ENCODE data around the gene UBA3.

UBA3 gene

DNA sequence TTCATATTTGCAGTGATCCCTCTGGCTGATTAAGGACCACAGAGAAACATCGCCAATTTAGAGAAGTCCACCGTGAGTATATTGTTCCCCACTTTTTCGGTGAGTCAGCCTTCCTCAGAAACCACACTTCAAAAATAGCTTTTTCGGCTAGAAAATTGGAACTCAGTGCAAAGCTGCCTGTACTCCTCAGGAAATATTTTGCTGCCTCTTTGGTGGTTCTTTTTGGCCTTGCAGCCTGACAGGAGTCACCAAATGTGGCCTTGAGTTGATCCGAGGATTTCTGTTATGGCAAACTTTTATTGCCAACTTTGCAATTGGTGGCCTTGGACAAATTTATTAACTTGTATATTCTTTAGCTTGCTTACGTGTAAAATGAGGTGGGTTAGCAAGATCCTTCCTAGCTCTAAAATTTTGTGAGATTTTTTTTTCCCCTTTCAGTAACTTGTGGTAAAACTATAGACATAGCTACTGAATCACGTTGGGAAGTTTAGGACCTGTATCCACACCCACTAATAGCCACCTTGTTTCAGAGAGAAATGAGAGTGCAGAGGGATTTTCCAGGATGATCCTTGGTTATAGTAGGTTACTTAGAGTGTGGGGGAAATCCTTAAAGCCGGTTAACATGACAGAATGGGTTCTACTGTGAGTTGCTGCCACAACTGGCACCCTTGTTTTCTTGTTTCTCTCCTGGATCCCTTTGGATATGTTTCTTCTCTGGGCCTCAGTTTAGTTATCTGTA lies 14.5 kb upstream of the UBA3 start:
- no peak for FAIRE-seq
- DNase-seq (ENCODE audit: insufficient read length, low spot score): no peak
- no peak for TF ChIP-seq PAX5 (IDR thresholded peaks at IDR 0.05; ENCODE audit: insufficient read depth, low read length, severe bottlenecking)
- peak; percentile 48 for TF ChIP-seq SPI1 (IDR thresholded peaks at IDR 0.05; ENCODE audit: low read depth, low read length)
- no peak for TF ChIP-seq POLR2A (IDR thresholded peaks at IDR 0.05; ENCODE audit: low read depth, low read length)

DNA sequence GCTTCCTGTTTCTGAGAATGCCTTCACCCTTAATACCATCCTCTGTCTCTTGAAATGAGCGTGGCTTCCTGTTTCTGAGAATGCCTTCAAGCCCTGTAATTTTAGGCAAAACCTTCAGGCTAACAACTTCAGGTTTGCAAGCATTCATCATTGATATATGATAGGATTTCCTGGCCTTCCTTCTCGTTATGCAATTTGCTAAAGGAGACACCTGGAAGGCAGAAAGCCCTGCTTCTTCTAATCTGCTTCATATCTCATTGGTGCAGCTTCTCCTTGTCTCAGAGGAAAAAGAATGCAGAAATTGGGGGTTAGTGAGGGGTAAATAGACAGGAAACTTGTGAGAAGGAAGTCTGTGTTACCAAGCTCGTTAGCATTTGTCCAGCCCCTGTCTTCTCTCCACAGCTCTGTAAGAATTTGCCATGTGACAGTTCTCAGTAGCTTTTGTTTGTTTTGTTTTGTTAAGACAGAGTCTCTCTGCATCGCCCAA lies 11.9 kb upstream of the UBA3 start:
- peak; percentile 94 for FAIRE-seq
- TF ChIP-seq POLR2AphosphoS5 (IDR thresholded peaks at IDR 0.05; ENCODE audit: low read depth, low read length) (no peak), POU2F2 (IDR thresholded peaks at IDR 0.05; ENCODE audit: low read depth, low read length) (no peak), SPI1 (IDR thresholded peaks at IDR 0.05; ENCODE audit: low read depth, low read length) (peak; percentile 84)
- no peak for DNase-seq (ENCODE audit: insufficient read length, low spot score)

DNA sequence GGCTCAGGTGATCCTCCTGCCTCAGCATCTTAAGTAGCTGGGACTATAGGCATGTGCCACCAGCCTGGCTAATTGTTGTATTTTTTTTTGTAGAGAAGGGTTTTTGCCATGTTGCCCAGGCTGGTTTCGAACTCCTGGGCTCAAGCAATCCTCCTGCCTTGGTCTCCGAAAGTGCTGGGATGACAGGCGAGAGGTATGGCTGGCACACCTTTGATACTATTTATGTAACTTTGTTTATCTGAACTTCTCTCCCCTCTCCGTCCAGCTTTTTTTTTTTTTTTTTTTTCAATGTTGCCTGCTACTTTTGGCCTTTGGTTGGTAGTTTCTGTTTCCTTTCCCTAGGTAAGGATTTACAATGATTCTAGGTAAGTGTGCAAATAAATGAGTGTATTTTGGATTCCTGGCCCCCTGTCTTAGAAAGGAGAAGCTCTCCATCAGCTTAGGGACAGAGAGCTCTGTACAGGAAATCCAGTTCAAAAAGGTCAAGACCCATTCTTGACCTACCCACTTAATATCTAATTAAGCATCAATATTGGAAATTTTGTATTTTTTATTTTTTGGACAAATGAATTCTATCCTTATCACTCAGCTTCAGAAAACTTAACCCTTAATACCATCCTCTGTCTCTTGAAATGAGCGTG lies 11.3 kb upstream of the UBA3 start:
- TF ChIP-seq PAX5 (IDR thresholded peaks at IDR 0.05; ENCODE audit: insufficient read depth, low read length, severe bottlenecking) (no peak), TAF1 (IDR thresholded peaks at IDR 0.05; ENCODE audit: low read depth, low read length) (no peak), POU2F2 (IDR thresholded peaks at IDR 0.05; ENCODE audit: low read depth, low read length) (no peak), POLR2AphosphoS5 (IDR thresholded peaks at IDR 0.05; ENCODE audit: low read depth, low read length) (no peak), SPI1 (IDR thresholded peaks at IDR 0.05; ENCODE audit: low read depth, low read length) (no peak), POLR2A (IDR thresholded peaks at IDR 0.05; ENCODE audit: low read depth, low read length) (no peak)
- DNase-seq (ENCODE audit: insufficient read length, low spot score) (no peak), FAIRE-seq (no peak)

DNA sequence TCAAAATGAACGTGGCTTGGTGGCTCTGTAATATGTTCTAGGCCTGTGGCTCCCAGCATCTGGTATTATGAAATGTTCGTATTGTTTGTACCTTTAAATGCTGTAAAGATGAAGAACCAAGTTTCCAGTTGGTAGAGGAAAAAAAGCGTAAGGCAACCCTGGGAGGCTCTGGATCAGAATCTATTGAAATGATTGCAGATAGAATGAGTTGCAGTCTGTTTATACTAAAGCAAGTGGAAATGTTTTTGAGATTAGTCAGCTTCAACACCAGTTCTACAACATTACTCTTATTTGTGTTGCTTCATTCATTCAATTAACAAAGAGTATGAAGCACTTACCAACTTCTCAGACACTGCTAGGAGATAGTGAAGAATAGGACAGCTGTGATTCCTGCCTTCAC lies 9.9 kb upstream of the UBA3 start:
- no peak for FAIRE-seq
- DNase-seq (ENCODE audit: insufficient read length, low spot score): no peak

DNA sequence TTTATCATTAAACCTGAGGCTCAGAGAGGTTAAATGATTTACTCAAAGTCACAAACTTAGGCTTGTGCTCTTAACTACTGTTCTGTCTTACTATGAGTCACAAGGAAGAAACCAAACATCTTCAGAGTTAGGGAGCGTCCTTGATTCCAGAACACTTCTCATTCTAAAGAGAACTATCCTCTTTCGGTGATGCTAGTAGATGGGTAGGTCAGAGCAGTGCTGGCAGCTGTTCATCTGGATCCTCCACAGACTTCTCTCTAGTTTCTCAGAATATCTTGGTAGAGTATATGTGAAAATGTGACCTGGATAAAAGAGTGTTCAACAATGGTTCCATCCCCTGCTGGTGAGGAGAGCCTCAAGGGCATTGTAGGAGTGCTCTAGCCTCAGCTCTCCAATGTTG lies 7.9 kb upstream of the UBA3 start:
- FAIRE-seq: peak; percentile 64
- no peak for DNase-seq (ENCODE audit: insufficient read length, low spot score)
- TF ChIP-seq SPI1 (IDR thresholded peaks at IDR 0.05; ENCODE audit: low read depth, low read length): no peak
- no peak for TF ChIP-seq POLR2AphosphoS5 (IDR thresholded peaks at IDR 0.05; ENCODE audit: low read depth, low read length)
- TF ChIP-seq POLR2A (IDR thresholded peaks at IDR 0.05; ENCODE audit: low read depth, low read length): no peak
- no peak for TF ChIP-seq PAX5 (IDR thresholded peaks at IDR 0.05; ENCODE audit: insufficient read depth, low read length, severe bottlenecking)
- TF ChIP-seq TAF1 (IDR thresholded peaks at IDR 0.05; ENCODE audit: low read depth, low read length): no peak
- TF ChIP-seq POU2F2 (IDR thresholded peaks at IDR 0.05; ENCODE audit: low read depth, low read length): no peak

More for the DNA sequence above, 9.9 kb upstream of the UBA3 start:
- no peak for TF ChIP-seq POU2F2 (IDR thresholded peaks at IDR 0.05; ENCODE audit: low read depth, low read length)

DNA sequence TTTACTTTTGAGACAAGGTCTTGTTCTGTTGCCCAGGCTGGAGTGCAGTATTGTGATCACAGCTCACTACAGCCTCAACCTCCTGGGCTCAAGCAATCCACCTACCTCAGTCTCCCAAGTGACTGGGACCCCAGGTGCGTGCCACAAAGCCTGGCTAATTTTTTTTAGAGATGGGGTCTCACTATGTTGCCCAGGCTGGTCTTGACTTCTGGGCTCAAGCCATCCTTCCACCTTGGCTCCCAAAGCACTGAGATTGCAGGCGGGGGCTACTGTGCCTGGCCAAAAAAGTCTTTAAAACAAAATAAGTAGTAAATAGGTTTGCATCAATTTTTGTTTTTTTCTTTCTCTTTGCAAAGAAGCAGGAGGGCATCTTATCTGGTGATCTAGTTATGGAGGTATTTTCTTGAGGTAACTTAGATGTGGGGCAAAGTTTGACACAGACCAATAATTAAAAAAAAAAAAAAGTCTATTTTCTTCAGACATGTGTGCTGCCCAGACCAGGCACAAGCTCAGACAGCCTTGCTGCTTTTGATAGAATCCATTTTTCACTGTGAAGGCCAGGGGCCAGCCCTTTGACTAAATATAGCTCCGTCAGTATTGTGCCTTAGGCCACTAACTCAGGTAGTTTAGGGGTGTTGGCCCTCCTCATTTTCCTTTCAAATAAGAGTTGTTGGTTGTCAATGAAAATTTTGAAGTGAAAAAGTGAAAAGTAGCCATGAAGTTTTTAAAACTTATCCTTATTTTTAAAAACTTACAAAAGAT lies 7.0 kb upstream of the UBA3 start:
- FAIRE-seq (no peak), DNase-seq (ENCODE audit: insufficient read length, low spot score) (no peak)
- TF ChIP-seq TAF1 (IDR thresholded peaks at IDR 0.05; ENCODE audit: low read depth, low read length) (no peak), POLR2A (IDR thresholded peaks at IDR 0.05; ENCODE audit: low read depth, low read length) (no peak), POLR2AphosphoS5 (IDR thresholded peaks at IDR 0.05; ENCODE audit: low read depth, low read length) (no peak), POU2F2 (IDR thresholded peaks at IDR 0.05; ENCODE audit: low read depth, low read length) (no peak), PAX5 (IDR thresholded peaks at IDR 0.05; ENCODE audit: insufficient read depth, low read length, severe bottlenecking) (no peak), SPI1 (IDR thresholded peaks at IDR 0.05; ENCODE audit: low read depth, low read length) (no peak)

DNA sequence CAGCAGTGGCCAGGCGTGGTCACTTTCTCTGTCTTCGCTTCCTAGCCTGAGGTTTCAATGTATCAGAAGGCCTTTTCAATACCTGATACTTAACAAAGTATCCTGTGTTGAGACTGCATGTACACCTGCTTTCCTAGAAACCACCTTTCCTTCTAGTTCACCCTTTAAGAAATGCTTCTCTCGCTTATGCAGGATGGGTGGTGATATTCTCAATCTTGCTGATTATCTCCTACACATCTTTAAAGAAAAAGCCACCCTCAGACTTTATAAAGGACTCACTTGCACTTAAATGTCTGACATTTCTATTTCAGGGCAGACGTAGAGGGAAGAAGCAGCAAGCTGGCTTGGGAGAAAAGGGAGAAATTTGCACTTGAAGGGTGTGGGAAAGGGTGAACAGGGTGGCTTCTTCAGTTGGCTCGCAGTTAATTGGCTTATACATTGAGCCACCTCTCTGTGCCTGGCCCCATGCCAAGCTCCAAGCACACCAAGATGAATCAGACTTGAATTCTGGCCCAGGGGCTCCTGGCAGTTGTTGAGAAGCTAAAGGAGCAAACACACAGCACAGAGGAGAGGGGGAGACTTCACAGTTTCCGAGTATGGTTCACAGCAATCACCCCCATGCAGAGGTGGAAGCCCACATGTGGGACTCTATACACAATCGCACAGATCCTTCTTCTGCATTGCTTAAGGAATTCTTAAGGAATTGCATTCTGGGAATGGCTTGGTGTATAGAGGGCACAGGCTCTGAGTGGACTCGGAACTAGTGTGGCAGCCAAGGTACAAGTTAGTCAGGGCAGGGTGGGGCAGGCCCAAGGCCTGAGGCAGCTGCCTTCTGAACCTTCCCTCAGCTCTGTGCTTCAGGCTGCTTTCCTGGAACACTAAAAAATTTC lies 5.9 kb upstream of the UBA3 start:
- TF ChIP-seq POLR2A (IDR thresholded peaks at IDR 0.05; ENCODE audit: low read depth, low read length) (no peak), POLR2AphosphoS5 (IDR thresholded peaks at IDR 0.05; ENCODE audit: low read depth, low read length) (no peak), POU2F2 (IDR thresholded peaks at IDR 0.05; ENCODE audit: low read depth, low read length) (no peak), SPI1 (IDR thresholded peaks at IDR 0.05; ENCODE audit: low read depth, low read length) (no peak), TAF1 (IDR thresholded peaks at IDR 0.05; ENCODE audit: low read depth, low read length) (no peak), PAX5 (IDR thresholded peaks at IDR 0.05; ENCODE audit: insufficient read depth, low read length, severe bottlenecking) (no peak)
- peak; percentile 80 for FAIRE-seq
- DNase-seq (ENCODE audit: insufficient read length, low spot score): no peak

DNA sequence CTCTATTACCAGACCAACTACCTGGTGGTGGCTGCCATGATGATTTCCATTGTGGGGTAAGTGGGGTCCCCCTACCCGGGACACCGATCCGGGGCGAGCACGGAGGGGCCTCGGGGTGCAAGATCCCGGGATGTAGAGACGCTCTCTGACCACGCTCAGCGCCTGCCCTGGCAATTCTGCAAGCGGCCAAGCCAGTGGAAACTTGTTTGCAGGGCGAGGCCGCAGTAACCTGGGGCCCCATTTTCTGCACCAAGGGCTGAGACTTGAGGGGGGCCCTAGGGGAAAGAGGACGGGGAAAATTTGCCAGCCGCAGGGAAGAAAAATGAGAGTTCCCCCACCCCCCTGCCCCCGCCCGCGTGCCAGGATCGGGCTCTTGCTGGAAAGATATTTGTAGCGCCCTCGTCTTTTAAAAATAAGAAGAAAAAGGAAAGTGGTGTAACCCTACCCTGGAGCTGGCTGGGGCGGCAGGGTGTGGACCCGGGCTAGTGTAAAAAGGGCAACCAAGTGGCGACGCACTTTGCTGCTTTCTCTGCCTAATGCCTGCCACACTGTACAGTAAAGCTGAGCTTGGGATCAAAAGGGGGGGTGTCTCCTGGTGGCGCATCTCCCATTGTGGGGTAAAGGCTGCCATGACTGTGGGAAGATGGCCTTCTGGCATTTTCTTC lies 5.1 kb upstream of the UBA3 start:
- DNase-seq (ENCODE audit: insufficient read length, low spot score): no peak
- FAIRE-seq: no peak
- no peak for TF ChIP-seq POU2F2 (IDR thresholded peaks at IDR 0.05; ENCODE audit: low read depth, low read length)
- TF ChIP-seq PAX5 (IDR thresholded peaks at IDR 0.05; ENCODE audit: insufficient read depth, low read length, severe bottlenecking): no peak
- no peak for TF ChIP-seq POLR2AphosphoS5 (IDR thresholded peaks at IDR 0.05; ENCODE audit: low read depth, low read length)
- no peak for TF ChIP-seq TAF1 (IDR thresholded peaks at IDR 0.05; ENCODE audit: low read depth, low read length)
- no peak for TF ChIP-seq POLR2A (IDR thresholded peaks at IDR 0.05; ENCODE audit: low read depth, low read length)
- no peak for TF ChIP-seq SPI1 (IDR thresholded peaks at IDR 0.05; ENCODE audit: low read depth, low read length)
